GF-D8 (cell line): ENCODE measurements around the gene COA1.
"Not testable (repeated sequence)": the region's sequence is repeated elsewhere in the genome, so short reads cannot be mapped to it uniquely, and the experiment has no call there.

ENCODE experiments used
- DNase-seq: peaks from one replicate; lab custom pipeline; 2025; lab: John Stamatoyannopoulos, UW

The COA1 gene

DNA sequence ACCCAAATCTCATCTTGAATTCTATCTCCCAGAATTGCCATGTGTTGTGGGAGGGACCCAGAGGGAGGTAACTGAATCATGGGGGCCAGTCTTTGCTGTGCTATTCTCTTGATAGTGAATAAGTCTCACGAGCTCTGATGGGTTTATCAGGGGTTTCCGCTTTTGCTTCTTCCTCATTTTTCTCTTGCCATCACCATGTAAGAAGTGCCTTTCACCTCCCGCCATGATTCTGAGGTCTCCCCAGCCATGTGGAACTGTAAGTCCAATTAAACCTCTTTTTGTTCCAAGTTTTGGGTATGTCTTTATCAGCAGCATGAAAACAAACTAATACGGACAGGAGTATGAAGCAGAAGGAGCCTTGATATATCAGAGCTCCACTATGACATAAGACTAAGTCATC, 41.5 kb downstream of the COA1 start:
- DNase-seq, result not testable (repeated sequence)

DNA sequence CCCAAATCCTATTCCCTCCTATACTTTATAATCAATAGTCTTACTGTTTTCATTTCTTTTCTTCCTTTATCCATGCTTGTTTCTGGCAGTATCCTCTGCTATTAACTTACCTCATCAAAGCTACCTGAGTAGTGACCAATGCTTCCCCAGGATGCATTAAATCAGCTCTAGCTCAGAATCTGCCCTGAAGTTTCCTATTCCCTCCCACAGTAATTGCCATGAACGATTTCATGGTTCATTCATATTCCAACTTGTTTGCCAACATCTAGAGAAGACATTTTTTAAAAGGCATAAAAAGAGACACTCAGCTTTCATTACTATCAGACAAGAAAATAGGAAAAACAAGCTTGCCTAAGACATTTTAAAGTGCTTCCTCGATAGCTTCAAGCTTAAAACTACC, 42.3 kb downstream of the COA1 start:
- no peak for DNase-seq

DNA sequence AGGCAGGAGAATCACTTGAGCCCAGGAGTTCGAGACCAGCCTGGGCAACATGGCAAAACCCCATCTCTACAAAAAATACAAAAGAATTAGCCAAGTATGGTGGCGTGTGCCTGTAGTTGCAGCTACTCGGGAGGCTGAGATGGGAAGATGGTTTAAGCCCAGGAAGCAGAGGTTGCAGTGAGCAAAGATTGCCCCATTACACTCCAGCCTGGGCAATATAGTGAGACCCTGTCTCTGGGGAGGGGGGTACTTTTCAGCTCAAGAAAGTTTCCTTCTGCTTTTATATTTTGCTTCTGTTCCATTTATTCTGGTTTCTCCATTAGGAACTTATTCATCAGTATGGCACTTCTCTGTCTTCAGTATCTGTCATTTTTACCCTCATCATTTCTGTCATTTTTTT, 48.6 kb downstream of the COA1 start:
- no peak for DNase-seq

DNA sequence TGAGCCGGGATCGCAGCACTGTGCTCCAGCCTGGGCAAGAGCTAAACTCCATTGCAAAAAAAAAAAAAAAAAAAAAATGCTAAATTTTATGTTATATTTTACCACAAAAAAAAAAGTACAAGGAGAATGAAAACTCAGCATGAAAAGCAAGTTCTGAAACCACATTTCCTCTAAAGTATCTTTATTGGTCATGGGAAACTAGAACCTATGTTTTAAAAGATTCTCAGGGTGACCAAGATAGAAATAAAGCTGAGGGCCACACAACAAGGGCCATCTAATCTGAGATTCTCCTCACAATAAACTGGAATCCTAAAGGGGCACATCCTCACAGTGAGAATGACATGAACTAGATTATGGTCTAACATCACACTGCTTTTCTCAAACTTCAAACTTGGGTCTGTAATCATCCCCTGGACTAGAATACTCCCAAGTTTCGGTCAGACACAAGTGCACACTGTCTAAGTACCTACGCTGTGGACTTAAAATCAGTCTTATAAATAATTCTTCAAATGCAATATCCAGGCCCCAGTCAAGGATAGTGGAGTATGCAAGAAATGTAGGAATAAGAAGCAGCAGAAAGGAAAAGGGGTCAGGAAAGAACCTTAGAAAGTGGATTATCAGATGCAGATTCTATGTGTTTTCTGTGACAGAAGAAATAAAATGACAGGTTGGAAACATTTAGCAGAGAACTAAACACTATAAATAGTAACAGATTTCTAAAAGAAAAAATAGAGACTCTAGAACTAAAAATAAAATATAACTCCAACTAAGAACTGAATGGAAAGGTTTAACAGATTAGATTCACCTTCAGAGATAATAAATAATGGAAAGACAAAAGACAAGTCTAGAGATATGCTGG, 49.9 kb downstream of the COA1 start:
- DNase-seq, result no peak

DNA sequence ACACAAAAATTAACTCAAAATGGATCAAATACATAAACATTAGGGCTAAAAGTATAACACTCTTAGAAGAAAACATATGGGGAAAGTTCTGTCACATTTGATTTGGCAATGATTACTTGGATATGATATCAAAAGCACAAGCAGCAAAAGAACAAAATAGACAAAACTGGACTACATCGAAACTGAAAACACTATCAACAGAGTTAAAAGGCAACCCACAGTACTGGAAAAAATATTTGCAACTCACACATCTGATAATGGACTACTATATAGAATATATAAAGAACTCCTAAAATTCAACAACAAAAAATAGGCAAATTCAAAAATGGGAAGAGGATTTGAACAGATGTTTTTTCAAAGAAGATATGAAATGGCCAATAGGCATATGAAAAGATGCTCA, 51.0 kb downstream of the COA1 start:
- no peak for DNase-seq

DNA sequence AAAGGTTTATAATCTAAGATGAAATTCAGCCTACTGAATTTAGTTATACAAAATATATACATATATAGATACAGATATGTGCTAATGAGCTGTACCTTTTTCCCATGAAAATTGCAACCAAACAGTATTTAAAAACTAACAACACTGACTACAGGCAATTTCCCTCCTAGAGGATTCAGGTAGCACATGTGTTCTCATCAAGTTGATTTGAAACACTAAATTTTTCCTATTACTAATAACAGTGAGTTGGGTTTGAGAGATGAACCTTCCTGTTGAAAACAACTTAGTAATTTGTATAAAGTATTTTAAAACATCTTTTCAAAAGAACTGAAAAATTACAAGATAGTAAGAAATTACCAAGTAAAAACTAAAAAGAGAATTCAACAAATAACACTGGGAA, 51.5 kb downstream of the COA1 start:
- DNase-seq, result no peak

DNA sequence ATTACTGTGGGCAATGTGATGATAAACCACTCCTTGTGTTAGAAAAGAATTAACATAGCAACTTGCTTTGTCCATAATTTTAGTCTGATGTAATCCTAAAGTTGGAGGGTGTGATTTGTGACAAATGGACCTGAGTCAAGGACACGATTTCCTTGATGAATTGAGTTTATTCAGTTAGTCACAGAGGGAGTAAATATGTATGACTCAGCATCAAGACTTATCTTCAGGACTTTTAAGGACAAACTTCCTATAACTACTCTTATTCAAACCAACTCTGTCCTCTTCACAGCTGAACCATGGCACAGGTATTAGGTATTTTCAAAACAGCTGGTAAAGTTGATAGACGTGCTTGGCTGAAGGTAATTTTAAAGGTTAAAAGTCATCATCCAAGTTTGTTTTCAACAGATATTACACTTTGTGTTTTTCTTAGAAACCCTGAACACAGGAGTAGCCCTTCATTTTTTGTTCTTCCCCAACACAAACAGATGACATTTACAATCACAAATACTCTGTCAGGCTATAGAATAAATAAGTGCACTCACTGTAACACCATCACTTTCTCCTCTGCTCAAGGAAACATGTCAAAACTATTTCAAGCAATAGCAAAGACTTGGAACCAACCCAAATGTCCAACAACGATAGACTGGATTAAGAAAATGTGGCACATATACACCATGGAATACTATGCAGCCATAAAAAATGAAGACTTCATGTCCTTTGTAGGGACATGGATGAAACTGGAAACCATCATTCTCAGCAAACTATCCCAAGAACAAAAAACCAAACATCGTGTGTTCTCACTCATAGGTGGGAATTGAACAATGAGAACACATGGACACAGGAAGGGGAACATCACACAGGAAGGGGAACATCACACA, 54.5 kb downstream of the COA1 start:
- no peak for DNase-seq

DNA sequence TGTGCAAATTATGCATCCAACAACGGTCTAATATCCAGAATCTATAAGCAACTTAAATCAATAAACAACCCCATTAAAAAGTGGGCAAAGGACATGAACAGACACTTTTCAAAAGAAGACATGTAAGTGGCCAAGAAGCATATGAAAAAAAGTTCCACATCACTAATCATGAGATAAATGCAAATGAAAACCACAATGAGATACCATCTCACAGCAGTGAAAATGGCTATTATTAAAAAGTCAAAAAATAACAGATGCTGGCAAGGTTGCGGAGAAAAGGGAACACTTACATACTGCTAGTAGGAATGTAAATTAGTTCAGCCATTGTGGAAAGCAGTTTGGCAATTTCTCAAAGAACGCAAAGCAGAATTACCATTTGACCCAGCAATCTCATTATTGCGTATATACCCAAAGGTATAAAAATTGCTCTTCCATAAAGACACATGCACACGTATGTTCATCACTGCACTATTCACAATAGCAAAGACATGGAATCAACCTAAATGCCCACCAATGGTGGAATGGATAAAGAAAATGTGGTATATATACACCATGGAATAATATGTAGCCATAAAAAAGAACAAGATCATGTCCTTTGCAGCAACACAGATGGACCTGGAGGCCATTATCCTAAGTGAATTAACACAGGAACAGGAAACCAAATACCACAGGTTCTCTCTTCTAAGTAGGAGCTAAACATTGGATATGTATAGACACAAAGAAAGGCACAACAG, 55.9 kb downstream of the COA1 start:
- DNase-seq, result not testable (repeated sequence)

DNA sequence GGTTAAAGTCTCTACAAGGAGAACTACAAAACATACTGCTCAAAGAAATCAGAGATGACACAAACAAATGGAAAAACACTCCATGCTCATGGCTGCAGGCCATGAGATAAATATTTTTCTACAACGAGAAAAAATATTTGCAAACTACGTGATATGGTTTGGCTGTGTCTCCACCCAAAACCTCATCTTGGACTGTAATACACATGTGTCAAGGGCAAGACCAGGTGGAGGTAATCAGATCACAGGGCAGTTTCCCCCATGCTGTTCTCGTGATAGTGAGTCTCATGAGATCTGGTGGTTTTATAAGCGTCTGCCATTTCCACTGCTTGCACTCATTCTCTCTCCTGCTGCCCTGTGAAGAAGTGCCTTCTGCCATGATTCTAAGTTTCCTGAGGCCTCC, 57.8 kb downstream of the COA1 start:
- DNase-seq, result no peak

DNA sequence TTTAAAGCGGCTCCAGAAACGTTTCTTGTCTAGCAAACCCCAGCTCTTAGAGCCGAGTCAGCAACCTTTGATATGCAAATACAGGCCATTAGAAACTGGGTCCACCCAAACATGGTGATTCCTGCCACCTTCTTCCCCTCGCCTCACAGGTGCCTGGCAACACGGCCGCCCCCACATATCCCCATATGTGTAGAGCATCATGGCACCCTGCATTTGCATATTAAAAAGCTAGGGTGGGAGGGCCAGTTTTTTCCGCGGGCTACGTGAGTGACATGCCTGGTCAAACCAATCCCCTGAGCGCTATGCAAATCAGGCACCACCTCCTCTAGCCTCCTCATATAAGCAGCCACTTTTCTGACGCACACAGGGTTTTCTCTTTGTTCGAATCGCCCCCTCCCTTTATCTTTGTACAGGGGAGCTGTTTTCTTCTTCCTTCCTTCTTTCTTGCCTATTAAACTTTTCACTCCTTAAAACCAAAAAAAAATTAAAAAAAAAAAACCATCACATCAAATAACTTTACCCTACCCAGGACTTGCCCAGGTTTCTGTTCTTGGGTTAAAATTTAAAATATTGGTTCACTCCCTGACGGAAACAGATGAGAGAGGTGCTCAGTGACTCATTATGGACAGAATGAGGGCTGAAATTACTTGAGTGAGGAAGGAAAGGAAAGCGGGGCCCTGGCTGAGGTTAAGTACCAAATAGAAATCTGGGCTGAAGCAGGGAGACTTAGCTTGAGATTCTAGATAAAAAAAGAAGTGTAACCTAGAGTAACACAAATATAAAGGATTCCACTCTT, 59.8 kb downstream of the COA1 start:
- DNase-seq, result no peak

DNA sequence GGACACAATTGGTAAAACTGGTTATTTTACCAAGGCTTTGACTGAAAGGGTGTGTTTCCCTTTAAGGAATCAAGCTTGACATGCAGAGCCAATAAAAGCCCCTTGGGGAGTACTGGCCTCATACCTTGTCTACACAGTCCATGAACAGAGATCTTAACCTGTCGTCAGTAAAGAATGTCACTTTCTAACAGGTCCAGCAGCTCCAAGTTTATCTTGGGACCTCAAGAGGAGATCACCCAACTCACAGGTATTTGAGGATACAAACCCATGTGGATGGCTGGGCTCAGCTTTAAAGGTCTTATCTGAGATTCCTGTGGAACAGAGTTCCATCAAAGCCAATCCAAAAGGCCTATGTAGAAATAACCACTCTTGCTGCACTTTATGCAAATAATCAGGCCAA, 61.3 kb downstream of the COA1 start:
- DNase-seq, result no peak

DNA sequence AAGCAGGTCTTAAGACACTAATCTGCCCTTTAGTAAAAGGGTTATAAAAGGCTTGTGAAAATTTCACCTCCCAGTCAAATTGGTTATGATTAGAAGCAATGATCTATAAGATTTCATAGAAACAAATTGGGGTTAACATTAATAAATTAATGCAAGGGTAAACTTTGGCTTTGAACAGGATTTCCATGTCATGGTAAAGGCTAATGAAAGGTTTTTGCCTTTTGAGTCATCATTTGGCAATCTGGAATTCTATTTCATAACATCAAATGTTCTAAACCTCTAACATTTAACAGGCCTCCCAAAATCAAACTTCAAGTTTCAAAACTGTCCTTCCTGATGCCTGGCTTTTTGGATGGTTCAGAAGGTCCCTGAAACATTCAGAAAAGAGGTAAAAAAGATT, 62.4 kb downstream of the COA1 start:
- DNase-seq, result no peak

DNA sequence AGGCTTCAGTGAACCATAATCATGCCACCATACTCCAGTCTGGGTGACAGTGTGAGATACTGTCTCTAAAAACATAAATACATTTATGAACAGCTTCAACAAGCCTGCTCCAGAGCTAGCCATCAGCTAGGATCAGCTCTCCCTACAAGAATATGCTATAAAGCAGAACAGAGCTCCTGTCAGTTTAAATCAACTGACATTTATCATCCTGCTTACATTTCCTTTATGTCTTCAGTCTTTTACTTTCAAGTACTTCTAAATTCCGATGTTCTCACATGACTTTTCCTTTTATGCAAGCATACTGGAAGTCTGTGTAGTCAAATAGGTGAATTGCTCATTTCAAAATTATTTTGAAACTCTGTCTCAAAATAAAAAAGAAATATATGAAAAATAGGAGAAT, 64.6 kb downstream of the COA1 start:
- DNase-seq, result no peak

DNA sequence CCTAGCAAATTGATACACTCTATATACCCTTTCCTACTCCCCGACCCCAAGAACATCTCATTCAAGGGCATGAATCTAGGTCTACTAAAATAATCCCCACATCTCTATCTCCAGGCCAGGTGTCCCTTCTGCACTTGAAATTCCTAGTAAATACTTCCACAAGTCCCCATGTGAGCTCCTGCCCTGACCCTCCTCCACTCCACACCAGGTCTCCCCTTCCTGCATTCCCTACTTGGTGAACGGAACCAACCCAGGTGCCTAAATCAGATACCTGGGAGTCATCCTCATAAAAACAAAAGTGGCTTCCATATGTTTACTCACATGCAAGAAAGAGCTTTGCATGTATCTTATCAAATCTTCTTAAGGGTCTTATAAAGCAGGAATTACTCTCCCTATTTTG, 69.2 kb downstream of the COA1 start:
- no peak for DNase-seq

DNA sequence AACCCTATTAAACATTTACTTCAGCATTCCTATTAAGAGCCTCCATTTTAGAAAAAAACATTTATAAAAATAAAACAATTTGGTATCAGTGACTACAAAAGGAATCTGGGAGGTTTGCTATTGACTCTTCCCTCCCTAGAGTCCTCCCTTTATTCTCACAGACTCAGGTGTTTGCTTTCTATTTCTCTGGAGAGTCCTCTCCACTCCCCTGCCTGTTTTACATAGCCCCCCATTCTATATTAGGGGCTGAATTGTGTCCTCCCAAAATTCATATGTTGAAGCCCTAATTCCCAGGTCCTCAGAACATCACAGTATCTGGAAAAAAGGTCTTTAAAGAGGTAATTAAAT, 69.8 kb downstream of the COA1 start:
- DNase-seq, result no peak

DNA sequence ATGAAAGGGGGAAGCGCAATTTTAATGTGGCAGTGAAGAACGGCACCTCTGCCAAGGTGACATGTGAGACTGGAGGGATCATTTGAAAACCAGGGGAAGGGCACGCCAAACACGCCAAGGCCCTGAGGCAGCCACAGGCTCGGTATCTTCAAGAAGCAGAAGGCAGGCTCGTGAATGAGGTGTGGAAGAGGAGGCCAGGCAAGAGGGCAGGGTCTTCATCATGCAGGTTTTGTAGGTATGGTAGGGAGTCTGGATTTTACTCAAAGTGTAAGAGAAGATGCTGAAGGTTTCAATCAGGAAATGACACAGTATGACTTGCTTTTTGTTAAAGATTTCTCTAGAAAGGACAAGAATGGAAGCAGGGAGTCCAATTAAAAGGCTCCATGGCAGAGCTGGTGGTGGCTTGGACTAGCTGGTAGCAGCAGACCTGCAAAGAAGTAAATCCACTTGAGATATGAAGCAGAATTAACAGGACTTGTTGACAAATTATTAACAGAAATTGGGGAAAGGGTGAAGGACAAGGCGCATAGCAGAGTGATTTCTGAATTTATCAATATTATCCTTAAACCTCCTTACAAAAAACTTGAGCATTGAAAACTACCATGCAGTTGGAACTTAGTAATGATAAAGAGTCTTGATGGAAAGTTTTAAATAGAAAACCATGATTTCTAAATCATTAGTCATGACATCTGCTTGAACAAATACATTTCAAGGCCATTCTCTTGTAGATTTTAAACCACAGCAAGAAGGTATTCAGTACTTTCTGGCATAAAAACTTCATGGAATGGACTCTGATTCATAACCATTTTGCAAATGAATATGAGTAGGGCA, 70.4 kb downstream of the COA1 start:
- no peak for DNase-seq

DNA sequence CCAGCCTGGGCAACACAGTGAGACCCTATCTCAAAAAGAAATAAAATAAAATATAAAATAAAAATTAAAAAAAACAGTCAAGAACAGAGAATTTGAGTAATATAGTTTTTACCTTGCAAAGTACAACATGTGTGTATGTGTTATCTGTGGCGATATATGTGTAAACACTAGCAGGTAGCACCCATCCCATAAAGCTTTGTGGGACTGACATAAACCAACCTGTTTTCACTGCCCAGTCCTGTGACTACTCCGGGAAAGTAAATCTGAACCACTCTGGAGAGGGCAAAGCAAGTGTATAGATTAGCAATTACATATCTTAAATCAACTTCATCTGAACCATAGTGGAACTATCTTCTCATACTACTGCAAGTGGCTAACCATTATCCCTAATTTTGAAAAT, 72.3 kb downstream of the COA1 start:
- no peak for DNase-seq

DNA sequence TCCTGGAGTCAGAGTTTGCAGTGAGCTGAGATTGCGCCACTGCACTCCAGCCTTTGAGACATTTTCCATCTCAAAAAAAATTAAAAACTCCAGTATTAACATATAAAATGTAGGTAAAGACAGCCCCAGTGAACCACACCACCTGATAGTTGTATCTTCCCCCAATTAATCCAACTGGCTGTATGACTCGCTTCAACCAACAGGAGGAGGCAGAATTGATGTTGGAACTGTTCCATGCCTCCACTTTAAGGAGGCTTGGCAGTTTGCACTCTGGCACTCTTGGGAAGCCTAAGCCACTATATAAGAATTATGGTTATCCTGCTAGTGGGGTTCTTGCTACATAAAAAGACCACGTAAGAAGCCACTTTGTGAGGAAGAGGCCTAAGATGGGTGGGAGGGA, 73.7 kb downstream of the COA1 start:
- DNase-seq, result no peak

DNA sequence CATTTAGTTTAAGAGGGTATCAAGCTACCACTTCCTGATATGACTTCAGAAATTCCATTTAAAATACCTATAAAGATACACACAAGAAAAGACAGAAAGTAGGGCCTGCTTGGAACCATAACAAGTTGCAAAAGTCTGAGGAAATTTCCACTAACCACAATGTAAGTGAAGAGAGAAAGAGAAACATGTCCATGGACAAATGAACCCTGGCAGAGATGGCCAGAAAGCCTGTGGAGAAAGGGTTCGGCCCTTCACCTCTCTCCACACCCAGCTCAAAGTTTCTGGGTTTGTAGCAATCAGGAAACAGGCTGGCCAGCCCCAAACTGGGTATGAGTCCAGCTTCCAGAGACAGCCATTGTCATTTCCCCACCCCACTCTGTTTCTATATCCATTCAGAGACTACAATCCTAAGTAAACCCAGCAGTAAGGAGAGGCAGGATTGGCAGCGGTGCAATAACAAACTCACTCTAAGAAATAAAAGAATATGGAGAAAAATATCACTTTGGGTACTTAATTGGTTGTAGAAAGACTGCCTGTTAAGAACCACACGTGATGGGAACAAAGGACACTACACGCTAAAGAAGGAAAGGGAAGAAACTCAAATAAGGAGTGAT, 75.3 kb downstream of the COA1 start:
- DNase-seq, result peak; percentile 9

DNA sequence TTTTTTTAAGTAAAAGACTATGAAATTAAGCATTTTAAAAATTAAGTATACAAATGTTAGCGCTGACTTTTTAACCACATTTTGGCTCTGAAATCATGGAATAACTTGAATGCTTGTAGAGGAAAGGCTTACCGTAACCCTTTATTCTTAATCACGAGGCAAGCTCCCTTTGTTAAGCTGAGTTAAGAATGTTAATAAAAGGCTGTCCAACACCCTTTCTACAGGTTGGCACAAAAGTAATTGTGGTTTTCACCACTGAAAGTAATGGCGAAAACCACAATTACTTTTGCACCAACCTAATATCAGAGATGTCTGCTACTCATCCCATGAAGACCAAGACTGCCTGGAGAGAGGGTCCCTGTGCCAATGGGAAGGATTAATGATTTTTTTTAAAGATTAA, 75.9 kb downstream of the COA1 start:
- no peak for DNase-seq

DNA sequence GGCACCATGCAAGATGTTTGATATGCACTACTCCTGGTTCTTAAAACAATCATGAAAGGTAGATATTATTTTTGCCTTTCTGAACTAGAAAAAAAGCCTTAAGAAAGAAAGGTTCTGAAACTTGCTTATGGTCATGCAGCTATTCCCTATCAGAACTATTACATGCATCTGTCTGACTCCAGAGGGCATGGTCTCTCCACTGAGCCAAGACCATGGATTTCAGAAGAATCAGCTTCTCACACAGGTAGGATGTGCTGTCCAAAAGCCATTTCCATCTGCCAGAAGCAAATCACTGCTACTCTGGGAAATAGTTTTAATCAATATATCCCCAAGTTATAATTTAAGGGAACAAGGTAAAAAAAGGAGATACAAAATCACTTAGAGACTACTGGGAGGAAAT, 77.0 kb downstream of the COA1 start:
- DNase-seq, result no peak
